ENCODE measurements around the gene SMAGP.

GRCh38 chr12:51265024-51265423 is 5.2 kb downstream of the SMAGP start:
- TF ChIP-seq CTCF (IDR thresholded peaks at IDR 0.05 in 4 of 5, conservative IDR thresholded peaks at IDR 0.05 in 1 of 5) = no peak
- TF ChIP-seq POLR2A (IDR thresholded peaks at IDR 0.05) = no peak

All from gastrocnemius medialis (tissue), 4 donors.